ENCODE results near the gene RPL34.
"Not testable (repeated sequence)": the region's sequence is repeated elsewhere in the genome, so short reads cannot be mapped to it uniquely, and the experiment has no call there.

The RPL34 gene

GRCh38 chr4:108620101-108620932 is at the start of gene RPL34:
TSS of gene RPL34 (plus strand) at chr4:108620576. CDS start at chr4:108621960, 1,384 bp downstream.
- peak; percentile 91 to 97 for DNase-seq (ENCODE audit: low read depth in 1 of 2, low spot score in 1 of 2)

GRCh38 chr4:108570993-108571569 is 49.3 kb upstream of the RPL34 start:
- DNase-seq (ENCODE audit: low read depth in 1 of 2, low spot score in 1 of 2), result no peak

- DNase-seq (ENCODE audit: low read depth in 1 of 2, low spot score in 1 of 2), result no peak
Observed at GRCh38 chr4:108574402-108574801, 46.0 kb upstream of the RPL34 start.

GRCh38 chr4:108581083-108581482 is 39.3 kb upstream of the RPL34 start:
- no peak for DNase-seq (ENCODE audit: low read depth in 1 of 2, low spot score in 1 of 2)

GRCh38 chr4:108586778-108587177 is 33.6 kb upstream of the RPL34 start:
- DNase-seq (ENCODE audit: low read depth in 1 of 2, low spot score in 1 of 2), result no peak

- no peak for DNase-seq (ENCODE audit: low read depth in 1 of 2, low spot score in 1 of 2)
Observed at GRCh38 chr4:108588878-108589277, 31.5 kb upstream of the RPL34 start.

GRCh38 chr4:108589961-108590360 is 30.4 kb upstream of the RPL34 start:
- no peak for DNase-seq (ENCODE audit: low read depth in 1 of 2, low spot score in 1 of 2)

- DNase-seq (ENCODE audit: low read depth in 1 of 2, low spot score in 1 of 2), result no peak
Observed at GRCh38 chr4:108590776-108591175, 29.6 kb upstream of the RPL34 start.

GRCh38 chr4:108592674-108592986 is 27.7 kb upstream of the RPL34 start:
- no peak for DNase-seq (ENCODE audit: low read depth in 1 of 2, low spot score in 1 of 2)

- DNase-seq (ENCODE audit: low read depth in 1 of 2, low spot score in 1 of 2), result not testable (repeated sequence)
Observed at GRCh38 chr4:108594296-108594695, 26.1 kb upstream of the RPL34 start.

GRCh38 chr4:108596344-108596743 is 24.0 kb upstream of the RPL34 start:
- DNase-seq (ENCODE audit: low read depth in 1 of 2, low spot score in 1 of 2), result no peak

GRCh38 chr4:108601106-108601505 is 19.3 kb upstream of the RPL34 start:
- no peak for DNase-seq (ENCODE audit: low read depth in 1 of 2, low spot score in 1 of 2)

GRCh38 chr4:108601532-108601931 is 18.8 kb upstream of the RPL34 start:
- no peak for DNase-seq (ENCODE audit: low read depth in 1 of 2, low spot score in 1 of 2)

- DNase-seq (ENCODE audit: low read depth in 1 of 2, low spot score in 1 of 2), result no peak
Observed at GRCh38 chr4:108602163-108602562, 18.2 kb upstream of the RPL34 start.

- DNase-seq (ENCODE audit: low read depth in 1 of 2, low spot score in 1 of 2), result no peak
Observed at GRCh38 chr4:108607079-108607815, 13.1 kb upstream of the RPL34 start.

- DNase-seq (ENCODE audit: low read depth in 1 of 2, low spot score in 1 of 2), result no peak
Observed at GRCh38 chr4:108611365-108611764, 9.0 kb upstream of the RPL34 start.

- no peak for DNase-seq (ENCODE audit: low read depth in 1 of 2, low spot score in 1 of 2)
Observed at GRCh38 chr4:108612365-108612764, 8.0 kb upstream of the RPL34 start.

GRCh38 chr4:108619372-108620100 is 840 bp upstream of the RPL34 start:
- no peak for DNase-seq (ENCODE audit: low read depth in 1 of 2, low spot score in 1 of 2)

- DNase-seq (ENCODE audit: low read depth in 1 of 2, low spot score in 1 of 2), result no peak
Observed at GRCh38 chr4:108620933-108621905, 843 bp downstream of the RPL34 start.

GRCh38 chr4:108622022-108622421 is 1.6 kb downstream of the RPL34 start:
- no peak for DNase-seq (ENCODE audit: low read depth in 1 of 2, low spot score in 1 of 2)

Measured in activated CD4-positive, alpha-beta T cell treated with anti-CD3 and anti-CD28 coated beads, Interleukin-2, amount 50 U/mL, for 24 hours (primary cell).